Fibroblast of skin of left biceps (primary cell): ENCODE measurements around the gene PRDX2.

Source experiments
- DNase-seq, 2 experiments: peaks; one replicate each; pipeline ENCODE4 v3.0.0-alpha.2; 2013; ENCODE audit warnings: low read depth in 2 of 2

PRDX2 gene

DNA sequence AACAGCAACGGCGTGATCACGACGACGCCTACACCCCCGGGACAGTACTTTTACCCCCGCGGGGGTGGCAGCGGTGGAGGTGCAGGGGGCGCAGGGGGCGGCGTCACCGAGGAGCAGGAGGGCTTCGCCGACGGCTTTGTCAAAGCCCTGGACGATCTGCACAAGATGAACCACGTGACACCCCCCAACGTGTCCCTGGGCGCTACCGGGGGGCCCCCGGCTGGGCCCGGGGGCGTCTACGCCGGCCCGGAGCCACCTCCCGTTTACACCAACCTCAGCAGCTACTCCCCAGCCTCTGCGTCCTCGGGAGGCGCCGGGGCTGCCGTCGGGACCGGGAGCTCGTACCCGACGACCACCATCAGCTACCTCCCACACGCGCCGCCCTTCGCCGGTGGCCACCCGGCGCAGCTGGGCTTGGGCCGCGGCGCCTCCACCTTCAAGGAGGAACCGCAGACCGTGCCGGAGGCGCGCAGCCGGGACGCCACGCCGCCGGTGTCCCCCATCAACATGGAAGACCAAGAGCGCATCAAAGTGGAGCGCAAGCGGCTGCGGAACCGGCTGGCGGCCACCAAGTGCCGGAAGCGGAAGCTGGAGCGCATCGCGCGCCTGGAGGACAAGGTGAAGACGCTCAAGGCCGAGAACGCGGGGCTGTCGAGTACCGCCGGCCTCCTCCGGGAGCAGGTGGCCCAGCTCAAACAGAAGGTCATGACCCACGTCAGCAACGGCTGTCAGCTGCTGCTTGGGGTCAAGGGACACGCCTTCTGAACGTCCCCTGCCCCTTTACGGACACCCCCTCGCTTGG is 9.3 kb downstream of the PRDX2 start:
- no peak for DNase-seq

- DNase-seq, result peak; percentile 92 to 94
These were observed 10.1 kb downstream of the PRDX2 start, which contains the start of gene JUNB for GRCh38 chr19:12791345-12792050. JUNB (plus strand) TSS chr19:12791486; CDS start chr19:12791772, 286 bp downstream.

GRCh38 chr19:12790628-12791344 is 10.8 kb downstream of the PRDX2 start:
- no peak for DNase-seq

GRCh38 chr19:12789904-12790619 is 11.5 kb downstream of the PRDX2 start:
- peak; percentile 95 for DNase-seq

DNA sequence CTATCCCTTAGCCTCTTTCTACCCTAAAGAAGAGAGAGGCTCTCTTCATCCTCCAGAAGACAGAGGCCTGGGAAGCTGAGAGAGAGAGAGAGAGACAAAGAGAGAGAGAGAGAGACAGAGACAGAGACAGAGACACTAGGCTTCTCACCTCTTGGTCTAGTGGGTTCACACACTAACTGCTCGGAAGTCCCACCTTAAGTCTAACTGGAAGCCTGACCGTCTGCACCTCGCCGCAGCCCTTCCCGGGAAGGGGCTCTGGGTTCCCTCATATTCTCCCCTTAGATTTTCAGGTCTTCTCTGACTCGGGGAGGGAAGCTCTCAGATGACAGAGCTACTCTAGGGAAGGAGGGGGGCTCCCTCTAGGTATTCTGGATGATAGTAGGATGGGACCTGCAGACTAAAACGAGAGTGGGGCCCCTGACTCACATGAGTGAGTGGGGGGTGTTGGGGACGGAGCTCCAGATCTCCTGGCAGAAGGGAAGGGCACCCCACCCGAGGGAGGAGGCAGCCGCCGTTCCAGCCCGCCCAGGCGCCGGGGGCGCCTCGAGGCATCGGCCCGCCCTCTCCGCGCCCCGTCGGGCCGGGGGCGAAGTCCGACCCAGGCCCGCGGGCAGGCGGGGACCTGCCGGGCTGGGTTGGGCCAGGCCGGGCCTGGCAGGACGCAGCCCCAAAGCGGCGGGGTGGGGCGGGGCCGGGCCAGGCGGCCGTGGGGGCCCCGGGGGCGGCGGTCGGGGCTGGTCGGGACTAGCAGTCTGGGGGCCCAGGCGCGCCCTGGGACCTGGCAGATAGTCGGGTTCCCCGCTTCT is 12.3 kb downstream of the PRDX2 start:
- no peak for DNase-seq

DNA sequence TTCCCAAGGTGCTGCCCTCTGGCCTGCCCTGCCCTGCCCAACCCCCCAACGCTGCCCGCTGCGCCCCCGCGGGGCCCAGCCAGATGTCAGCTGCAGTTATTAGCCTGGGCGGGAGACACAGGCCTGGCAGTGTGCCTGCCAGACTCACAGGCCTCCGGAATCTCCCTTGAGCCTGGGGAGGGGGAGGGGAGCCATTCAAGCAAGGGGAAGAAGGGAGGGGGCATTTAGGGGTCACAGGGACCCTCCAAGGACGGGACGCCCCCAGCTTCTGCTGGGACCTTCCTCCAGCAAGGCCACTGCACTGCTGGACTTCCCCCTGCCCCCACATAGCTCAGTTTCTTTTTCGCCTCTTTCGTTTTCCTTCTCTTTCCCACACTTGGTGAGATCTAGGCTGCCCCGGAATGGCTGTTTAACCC is 12.9 kb downstream of the PRDX2 start:
- no peak for DNase-seq

DNA sequence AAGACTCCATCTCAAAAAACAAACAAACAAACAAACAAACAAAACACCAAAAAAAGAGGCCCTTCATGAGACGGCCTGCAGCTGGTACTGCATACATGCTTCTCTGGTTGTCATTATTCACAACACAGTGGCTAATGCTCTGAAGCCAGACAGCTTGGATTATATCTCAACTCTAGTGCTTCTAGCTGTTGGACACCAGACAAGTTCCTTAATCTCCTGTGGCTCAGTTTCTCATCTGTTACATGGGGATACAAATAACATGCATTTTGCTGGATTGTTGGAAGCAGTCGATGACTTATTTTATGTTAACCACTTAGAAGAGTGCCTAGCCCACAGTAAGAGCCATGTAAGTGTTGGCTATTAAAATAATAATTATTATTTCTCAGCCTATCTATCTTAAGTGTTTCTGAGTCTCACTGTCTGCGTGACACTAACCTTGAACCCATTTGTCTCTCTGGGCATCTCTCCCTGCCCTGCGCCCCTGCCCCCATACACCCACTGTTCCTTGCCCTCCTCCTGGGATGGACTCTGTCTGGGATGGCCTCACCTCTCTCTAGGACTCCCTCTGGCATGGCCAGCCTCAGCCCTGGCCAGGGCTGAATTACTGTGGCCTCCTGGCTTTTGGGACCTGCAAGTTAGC is 13.4 kb downstream of the PRDX2 start:
- DNase-seq, result no peak

DNA sequence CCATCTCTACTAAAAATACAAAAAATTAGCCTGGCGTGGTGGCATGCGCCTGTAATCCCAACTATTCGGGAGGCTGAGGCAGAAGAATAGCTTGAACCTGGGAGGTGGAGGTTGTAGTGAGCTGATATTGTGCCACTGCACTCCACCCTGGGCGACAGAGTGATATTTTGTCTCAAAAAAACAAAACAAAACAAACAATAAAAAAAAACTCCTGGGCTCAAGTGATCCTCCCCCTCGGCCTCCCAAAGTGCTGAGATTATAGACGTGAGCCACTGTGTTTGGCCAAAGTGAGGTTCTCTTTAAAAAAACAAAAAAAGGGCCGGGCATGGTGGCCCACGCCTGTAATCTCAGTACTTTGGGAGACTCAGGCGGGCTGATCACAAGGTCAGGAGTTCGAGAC is 14.1 kb downstream of the PRDX2 start:
- no peak for DNase-seq

GRCh38 chr19:12786952-12787351 is 14.6 kb downstream of the PRDX2 start:
- no peak for DNase-seq

- DNase-seq, result no peak
These were observed 15.3 kb downstream of the PRDX2 start for GRCh38 chr19:12786141-12786870.

- no peak for DNase-seq
These were observed 16.1 kb downstream of the PRDX2 start for GRCh38 chr19:12785431-12786031.

DNA sequence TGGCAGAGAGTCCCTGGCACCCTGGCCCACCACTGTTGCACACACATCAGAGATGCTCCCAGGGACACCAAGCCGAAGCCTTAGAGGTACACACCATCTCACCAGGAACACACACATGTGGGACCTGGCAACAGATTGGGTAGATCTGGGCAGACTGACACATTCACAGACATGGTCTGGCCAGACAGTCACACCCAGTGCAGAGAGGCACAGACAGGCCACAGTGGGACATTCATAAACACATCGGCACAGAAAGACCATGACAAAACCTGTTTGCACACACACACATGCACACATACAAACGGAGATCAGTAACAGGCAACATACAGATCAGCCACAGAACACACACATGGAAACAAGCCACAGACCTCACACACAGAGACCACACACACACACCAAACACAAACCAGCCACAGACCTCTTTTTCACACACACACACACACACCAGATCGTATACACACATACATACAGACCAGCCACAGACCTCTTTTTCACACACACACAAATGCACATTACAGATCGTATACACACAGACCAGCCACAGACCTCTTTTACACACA is 16.6 kb downstream of the PRDX2 start:
- no peak for DNase-seq

- DNase-seq, result no peak
These were observed 17.2 kb downstream of the PRDX2 start for GRCh38 chr19:12784394-12784870.

GRCh38 chr19:12783849-12784393 is 17.7 kb downstream of the PRDX2 start:
- DNase-seq, result no peak

DNA sequence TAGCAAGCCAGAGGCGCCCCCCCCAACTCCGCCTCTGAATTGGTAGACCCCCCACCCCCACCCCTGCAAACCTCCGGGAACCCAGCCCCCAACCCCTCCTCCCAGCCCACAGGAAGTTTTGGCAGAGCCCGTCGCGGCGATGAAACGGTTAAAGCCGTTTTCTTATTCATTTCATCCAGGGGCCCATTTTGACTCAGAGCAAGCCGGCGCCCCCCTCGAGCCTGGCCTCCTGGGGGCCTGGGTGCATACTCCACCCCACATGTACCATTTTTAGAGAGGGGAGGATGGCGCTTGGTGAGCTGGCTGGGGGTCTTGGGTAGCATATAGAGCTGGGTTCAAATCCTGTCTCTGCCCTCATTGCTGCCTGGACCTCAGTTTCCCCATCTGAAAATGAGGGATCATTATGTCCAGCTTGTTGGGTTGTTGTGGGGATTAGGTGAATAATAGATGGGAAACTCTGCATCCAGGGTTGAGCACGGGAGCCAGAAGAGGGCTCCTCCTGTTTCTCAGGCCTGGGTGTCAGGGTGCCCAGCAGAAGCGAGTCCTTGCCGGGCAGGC is 18.2 kb downstream of the PRDX2 start:
- DNase-seq, result no peak

GRCh38 chr19:12782424-12783290 is 18.9 kb downstream of the PRDX2 start:
- peak in 1 of 2 experiments; percentile 57 for DNase-seq

- no peak for DNase-seq
These were observed 19.5 kb downstream of the PRDX2 start for GRCh38 chr19:12782174-12782423.
